GM19328 (cell line): Measurements from ENCODE around the gene MYLK4.

Source experiments
- ATAC-seq: cut with Tn5 transposase; IDR thresholded peaks from one replicate; pipeline ENCODE4 v1.9.1; 2021; ENCODE audit warnings: mild to moderate bottlenecking, moderate library complexity; ENCODE audit not compliant: unreplicated experiment

Gene MYLK4

DNA sequence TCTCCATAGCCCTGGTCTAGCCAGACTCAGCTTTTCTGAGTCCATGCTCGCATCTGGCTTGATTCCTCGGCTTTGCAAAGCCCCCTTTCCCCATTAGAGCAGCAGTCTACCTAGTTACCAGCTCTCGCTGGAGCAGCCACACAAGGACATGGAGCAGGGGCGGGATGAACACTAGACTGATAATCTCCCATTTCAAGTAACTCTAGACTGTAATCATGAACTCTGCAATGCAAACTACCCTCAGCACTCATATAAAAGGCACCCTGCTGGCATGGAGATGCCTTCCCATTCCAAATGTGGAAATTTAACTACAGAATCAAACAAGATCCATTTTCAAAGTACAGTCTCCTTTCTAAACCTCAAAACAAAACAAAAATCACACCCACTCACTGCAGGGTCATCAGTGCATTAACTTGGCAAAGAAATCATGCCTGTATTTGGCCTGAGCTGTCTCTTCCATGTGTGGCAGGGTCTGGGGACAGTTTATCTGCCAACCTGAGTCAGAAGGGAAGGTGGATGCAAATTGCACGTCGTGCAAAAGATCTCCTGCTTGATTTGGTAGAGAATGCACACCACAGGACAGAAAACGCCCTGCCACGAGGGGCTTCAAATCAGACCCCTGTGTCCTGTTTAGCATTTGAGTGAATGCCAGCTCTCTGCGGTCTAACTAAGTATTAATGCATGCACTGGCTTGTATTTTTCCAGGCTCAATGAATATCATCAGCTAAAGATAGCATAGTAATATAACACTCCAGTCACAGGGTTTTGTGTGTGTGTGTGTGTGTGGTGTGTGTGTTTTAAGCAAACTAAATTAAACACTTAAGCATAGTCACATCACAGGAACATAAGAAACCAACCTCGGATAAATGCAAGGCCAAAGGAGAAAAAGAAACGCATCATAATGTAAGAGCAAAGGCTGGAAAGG is 85.3 kb downstream of the MYLK4 start:
- ATAC-seq = no peak

DNA sequence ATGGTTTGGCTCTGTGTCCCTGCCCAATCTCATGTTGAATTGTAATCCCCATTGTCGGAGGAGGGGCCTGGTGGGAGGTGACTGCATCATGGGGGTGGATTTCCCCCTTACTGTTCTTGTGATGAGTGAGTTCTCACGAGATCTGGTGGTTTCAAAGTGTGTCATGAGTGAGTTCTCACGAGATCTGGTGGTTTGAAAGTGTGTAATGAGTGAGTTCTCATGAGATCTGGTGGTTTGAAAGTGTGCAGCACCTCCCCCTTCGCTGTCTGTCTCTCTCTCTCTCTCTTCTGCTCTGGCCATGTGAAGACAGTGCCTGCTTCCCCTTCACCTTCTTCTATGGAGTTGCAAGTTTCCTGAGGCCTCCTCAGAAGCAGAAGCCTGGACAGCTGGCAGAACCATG is 87.6 kb downstream of the MYLK4 start:
- no peak for ATAC-seq

DNA sequence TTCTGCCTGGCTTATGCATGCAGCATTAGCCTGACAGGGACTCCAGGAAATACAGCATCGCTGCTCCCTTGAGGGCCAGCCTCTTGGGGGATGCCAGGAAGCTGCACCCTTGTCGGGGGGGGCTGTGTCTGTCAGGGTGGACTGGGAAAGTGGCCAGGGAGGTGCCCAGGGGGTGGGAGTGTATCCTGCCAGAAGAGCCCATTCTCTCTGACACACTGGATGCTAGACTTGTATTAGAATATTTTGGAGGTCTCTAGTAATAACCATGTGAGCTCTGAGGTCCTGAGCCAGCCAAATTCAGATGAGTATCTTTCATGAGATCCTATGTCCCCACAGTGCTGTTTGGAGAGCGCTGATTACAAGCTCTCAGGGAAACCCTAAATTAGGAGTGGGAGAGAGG is 89.1 kb downstream of the MYLK4 start:
- ATAC-seq = no peak

DNA sequence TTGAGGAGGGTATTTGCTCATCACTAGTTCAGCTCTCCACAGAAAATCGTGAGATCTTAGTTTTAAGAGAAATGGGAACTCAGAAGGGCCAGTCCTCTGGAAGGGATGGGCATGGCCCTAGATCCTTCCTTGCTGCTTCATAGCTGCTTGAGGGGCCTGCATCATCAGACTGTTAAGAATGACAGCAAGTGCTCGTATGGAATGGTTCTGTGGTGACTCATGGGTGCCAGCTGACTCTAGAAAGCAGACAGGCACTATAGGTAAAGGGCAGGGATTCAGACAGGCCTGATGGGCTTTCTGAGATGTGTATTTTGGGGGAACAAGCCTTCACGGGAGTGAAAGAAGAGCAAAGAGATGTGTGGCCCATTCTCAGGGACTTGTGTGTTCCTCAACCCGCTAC is 90.8 kb downstream of the MYLK4 start:
- no peak for ATAC-seq

DNA sequence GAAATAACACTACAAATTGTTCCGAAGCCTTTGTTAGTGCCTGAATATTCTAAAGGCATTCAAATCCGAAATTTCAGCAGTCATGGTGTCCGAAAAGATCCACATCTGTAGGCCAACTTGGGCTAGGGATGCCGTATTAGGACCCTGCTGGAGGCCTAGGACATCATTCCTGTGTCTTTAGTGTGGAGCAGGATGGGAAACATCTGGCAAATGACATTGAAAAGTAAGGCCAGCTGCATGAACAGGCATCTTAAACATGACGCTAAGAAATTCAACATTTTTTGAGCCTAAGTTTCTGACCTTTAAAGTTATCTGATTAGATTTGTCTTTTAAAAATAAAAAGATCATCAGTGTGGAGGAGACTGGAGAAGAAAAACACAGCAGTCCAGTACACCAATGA is 91.3 kb downstream of the MYLK4 start:
- ATAC-seq = no peak

DNA sequence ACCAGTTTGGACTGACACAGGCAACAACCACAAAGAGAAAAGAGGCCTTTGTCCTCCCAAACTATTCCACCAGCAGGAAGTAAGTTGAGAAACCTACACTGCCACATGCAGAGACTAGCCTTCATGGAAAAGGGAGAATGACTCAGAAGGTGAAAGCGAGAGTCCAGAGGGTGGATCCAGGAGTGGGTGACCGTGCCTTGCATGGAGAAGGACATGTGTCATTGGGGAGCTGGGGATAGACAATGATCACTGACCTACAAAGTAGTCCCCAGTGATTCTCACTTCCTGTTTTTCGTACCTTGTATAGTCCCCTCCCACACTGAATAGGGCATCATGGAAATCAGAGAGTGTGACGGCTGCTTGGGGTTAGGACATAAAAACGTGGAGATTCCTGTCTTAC is 91.9 kb downstream of the MYLK4 start:
- ATAC-seq = no peak

DNA sequence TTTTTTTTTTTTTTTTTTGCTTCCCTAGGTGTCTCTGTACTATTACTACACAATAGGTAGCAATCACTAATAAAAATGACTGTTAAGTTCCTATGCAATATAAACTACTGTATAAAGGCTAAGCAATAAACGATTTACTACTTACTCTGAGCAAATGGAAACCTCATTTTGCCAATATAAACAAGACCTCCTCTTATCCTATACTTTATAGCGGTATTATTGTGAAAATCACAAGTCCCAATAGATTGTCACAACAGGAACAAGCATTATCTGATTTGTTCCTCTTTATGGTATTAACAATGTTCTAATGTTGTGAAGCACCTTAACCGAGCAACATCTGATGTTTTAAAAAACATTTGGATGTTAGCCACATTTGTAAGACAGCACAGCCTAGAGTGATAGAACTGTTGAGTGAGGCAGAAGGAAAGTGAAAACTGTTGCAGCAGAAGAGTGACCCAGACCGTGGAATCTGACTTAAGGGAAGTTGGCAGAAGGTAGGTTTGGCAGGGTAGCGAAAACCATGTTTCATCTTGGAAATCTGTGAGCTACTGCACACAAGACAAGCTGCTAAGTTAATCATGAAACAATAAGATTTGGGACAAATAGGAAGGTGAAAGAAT is 94.2 kb downstream of the MYLK4 start:
- ATAC-seq = no peak

DNA sequence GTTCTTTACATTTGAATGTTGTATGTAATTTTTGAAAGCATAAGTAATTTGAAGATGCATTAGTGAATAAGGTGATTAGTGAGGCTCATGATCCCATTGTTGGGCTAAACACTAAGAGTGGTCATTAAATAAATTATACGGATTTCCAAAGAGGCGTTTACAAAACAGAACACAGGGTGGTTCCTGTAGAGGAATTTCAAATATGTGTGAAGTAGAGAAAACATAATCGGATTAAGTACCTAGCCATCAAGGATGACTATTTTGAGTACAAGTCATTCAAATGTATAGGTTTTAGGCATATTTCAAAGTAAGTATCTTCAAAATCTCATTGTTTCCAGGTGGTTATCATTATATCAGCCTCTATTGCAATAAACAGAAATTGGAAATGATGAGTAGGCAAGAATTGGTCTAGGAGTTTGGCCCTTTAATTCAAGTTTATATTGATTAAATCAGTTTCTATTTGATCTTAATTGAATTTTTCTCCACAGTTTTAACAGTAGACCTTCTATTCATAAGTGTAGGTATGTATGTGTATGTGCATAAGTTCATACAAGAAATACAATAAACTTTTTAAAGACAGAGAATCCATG is 94.8 kb downstream of the MYLK4 start:
- ATAC-seq = no peak

DNA sequence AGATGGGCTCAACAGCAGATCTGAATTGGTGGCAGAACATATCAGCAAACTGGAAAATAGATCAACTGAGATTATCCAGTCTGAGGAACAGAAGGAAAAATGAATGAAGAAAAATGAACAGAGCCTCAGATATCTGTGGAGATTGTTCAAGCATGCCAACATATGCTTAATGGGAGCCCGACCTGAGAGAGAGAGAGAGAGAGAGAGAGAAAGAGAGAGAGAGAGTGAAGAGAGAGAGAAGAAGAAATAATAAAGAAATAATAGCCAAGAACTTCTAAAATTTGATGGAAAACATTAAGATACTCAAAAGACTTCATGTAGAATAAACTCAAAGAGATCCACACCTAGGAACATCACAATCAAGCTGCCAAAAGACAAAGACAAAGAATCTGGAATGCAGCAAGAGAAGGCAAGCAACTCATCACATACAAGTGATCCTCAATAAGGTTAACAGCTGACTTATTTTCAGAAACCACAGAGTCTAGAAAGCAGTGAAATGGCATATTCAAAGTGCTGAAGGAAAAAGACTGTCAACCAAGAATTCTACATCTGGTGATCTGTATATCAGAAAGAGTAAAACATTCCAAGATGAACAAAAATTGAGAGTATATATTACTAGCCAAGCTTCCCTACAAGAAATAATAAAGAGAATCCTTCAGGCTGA is 97.2 kb downstream of the MYLK4 start:
- no peak for ATAC-seq

DNA sequence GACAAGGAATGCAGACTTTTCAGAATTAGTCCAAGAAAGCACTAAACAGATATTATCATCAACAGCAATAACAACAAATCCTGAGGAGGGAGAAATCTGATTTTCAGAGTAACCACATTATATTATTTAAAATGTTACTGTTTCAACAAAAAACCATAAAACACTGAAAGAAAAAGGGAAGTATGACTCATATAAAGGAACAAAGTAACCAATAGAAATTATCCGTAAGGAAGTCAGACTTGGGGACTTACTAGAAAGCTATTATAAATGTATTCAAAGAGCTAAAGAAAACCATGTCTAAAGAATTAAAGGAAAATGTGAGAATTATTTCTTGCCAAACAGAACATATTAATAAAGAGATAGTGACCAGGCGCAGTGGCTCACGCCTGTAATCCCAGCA is 98.1 kb downstream of the MYLK4 start:
- ATAC-seq = no peak

DNA sequence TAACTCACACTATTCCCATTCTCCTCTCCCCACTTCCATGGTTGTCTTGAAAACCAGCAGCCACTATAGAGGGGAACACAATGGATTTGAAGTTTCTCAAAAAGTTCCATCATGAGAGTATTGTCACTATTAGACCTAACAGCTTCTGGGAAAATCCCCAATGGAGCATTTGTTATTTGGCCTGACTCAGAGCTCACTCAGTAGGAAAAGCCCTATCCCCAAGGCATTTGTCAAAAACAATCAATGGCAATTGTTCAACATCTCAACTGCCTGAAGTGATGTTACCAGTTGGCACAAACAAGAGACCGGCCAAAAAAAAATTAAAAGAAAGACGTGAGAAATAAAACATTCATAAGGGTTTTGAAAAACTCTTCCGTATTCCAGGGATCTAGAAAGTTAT is 98.8 kb downstream of the MYLK4 start:
- ATAC-seq = no peak

DNA sequence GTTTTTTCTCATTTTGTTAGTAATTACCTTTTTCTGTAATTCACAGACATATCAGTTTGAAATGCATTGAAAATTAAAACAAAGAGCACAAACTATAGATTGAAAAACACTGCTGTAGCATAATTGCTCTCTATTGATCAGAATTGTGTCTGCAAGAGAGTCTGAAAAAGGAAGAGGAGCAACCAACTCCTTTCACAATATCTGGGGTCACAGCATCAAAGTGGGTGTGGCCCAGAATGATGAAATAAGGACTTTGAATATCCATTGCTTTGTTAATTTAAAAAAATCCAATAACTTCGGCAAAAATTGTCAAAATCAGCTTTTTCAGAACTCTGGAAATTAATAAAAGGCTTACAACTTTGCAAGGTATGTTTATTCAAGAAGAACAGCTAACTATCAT is 99.2 kb downstream of the MYLK4 start:
- ATAC-seq = no peak

DNA sequence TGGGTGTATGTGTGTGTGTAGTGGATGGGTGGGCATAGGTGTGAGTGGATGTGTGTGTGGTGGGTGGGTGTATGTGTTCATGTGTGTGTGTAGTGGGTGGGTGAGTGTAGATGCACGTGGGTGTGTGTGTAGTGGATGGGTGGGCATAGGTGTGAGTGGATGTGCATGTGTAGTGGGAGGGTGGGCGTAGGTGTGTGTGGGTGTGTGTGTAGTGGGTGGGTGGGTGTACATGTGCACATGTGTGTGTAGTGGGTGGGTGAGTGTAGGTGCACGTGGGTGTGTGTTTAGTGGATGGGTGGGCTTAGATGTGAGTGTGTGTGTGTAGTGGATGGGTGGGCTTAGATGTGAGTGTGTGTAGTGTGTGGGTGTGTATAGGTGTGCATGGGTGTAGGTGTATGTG is 104.4 kb downstream of the MYLK4 start:
- no peak for ATAC-seq

DNA sequence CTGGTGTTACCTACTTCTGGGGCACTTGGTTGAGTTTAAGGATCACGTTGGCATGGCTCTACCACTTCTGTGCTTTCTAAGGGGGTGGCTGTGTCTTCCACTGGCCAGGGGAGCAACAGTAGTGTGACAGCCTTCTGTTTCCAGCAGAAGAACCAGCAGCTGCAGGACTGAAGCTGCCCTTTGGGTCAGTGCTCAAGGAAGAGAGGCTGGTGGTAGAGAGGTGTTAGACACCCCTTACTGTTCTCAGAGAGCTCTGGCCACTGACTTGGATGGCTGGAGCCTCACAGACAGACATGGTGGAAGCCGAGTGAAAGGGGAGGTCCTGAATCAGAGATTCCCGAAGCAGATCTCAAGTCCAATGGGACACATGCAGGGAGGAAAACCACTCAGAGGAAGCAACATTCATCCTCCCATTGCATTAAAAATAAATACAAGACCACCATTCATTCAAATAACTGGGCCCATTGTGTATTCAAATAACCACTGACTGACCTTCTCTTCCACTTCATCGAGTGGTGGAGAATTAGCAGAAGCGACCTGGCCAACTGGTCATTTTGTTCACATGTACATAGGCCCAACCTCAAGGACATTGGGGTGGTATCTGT is 106.7 kb downstream of the MYLK4 start:
- ATAC-seq = no peak

DNA sequence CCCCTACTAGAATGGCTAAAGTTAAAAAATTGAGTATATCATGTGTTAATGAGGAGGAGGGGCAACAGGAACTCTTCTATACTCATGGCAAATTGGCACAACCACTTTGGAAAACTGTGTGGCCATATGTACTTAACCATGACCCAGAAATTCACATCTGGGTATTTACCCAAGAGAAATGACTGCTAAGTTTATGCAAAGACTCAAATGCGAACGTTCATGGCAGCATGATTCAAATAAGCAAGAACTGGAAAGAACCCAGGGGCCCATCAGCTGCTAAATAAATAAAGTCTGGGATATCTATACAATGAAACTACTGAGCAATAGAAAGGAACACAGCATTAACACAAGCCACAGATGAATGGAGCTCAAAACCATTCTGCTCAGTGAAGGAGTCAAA is 107.6 kb downstream of the MYLK4 start:
- no peak for ATAC-seq

DNA sequence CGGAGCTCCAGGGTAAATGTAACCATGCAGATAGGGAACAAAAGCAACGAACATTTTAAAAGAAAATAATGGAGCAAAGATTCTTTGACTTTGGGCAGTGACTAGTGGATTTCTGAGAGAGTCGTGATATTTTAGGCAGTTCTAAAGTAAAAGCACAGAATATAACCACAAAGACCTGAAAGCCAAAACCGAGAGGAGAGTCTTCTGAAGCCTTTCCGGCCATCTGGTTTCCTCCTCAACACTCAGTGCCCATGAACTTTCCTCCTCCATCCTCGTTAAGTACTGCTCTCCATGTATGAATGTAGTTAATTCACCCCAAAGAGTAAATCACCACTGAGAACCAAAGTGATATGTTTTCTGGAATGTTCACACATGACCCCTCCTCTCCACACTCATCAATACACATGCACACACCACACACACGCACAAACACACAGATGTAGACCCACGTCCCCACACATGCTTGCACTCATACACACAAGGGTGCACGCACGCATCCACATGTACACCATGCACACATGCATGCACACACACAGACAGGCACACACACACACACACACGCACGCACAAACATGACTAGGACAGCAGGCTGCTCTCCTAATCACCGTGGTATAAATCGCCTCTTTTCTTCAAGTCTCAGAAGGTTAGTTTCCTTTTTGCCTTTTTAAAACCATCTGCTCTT is 109.5 kb downstream of the MYLK4 start:
- no peak for ATAC-seq

DNA sequence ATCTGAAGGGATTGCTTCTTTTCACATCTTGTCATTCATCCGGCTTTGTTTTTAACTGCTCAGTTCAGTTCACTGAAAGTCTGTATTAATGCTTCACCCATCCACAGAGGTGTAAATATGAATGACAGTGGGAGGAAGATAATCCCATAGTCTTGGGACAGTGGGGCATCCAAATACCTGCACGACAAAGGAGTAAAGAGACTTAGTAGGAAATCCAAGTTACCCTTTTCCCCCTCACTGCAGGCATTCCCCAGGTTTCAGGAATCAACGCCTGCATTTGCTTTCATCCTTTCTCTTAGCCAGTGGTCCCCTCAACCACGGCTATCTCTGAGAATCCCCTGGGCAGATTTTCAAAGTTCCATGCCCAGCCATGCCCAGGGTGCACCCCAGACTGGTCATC is 110.2 kb downstream of the MYLK4 start:
- no peak for ATAC-seq

DNA sequence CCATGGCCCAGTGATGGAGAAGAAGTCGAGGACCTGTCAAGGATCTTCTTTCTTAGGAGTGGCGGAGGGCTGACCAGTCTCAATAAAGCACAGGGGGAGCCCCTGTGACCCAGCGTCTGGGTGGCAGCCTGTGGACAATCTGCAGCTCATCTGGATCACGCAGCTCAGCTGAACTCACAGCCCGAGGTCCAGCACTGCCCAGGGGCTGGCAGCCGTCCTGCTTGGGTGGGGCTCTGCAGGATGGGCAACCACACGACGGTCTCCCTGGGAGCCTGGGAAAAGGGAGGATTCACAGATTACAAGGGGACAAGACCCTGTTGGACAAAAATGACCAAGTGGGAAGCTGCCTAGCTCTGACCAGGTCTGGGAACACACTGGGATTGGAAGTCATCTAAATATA is 110.8 kb downstream of the MYLK4 start:
- ATAC-seq = no peak

DNA sequence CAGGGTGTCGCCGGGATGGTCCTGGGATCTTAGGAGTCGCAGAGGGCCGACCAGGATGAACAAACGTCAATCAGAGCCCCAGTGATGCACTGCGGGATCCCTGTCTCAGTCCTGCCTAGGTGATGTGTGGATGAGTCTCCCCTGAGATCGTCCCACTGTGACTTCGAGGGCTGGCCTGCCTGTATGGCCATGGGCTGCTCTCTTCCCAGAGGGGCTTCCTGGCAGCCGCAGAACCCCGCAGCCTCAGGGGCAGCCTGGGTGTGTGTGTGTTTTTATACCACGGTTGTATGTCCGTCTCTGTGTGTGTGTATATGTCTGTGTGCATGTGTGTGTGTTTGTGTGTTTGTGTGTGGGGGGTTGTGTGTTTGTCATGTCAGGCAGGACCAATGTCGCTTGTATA is 111.6 kb downstream of the MYLK4 start:
- ATAC-seq = no peak

DNA sequence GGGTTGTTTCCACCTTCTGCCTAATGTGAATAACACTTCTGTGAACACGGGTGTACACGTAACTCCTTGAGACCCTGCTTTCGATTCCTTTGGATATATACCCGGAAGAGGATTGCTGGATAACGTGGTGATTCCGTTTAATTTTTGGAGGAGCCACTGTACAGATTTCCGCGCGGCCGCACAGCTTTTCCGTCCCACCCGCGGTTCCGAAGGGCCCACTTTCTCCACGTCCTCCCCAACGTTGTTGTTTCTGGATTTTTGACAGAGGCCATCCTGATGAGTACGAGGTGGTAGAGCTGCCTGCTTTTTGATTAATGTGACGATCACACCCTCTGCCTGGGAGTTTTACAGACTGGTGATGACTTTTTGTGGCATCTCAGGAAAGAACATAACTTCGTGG is 114.0 kb downstream of the MYLK4 start:
- no peak for ATAC-seq

DNA sequence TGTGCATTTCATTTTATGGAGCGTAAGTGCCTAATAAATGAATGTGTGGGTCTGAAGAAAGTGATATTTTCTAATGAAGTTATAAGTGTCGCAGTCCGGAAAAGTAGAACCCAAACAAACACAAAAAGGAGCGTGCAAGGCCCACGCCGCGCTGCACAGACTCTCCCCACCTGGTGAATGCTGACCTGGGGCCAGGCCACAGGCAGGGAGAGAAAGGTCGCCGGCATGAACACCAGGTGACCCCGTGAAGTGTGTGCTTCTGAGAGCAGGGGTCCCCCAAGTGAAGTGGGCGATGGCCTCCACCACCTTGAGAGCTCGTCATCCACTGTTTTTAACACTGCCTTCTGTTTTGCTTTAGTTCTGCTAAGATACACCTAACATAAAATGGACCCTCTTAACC is 114.8 kb downstream of the MYLK4 start:
- ATAC-seq = no peak
